Fibroblast of lung (primary cell): ENCODE results near the gene WDR45B.

Experiments
- CTCF ChIP-seq, 2 donors: IDR thresholded peaks in 1 of 2; conservative IDR thresholded peaks in 1 of 2; 1 replicate in 1 of 2; 2 replicates in 1 of 2; pipeline ENCODE4 v1.5.1; 2011 to 2012; ENCODE audit warnings: low read length in 2 of 2, control low read depth in 1 of 2, inconsistent platforms in 1 of 2, low read depth in 1 of 2, mild to moderate bottlenecking in 1 of 2
- EZH2 ChIP-seq: IDR thresholded peaks from 2 replicates; pipeline ENCODE4 v1.5.1; 2012; ENCODE audit warnings: low read length, control low read depth, mild to moderate bottlenecking; ENCODE audit errors: missing control alignments

GRCh38 chr17:82696259-82696658, 48.0 kb upstream of the WDR45B start:
- TF ChIP-seq CTCF (conservative IDR thresholded peaks at IDR 0.05 in 1 of 2, IDR thresholded peaks at IDR 0.05 in 1 of 2; ENCODE audit: low read depth in 1 of 2, low read length in 2 of 2) (no peak), EZH2 (no peak)
